Prostate gland (tissue), 2 donors: ENCODE measurements around the gene CTRB1.

Experiments used
- POLR2A ChIP-seq: fragments of 450-650 bp; IDR thresholded peaks from one replicate; pipeline ENCODE4 v1.6.1; 2016; ENCODE audit warnings: antibody characterized with exemption, mild to moderate bottlenecking
- TF ChIP-seq, protein P1 (sequence below), 4 experiments: fragments of 200-600 bp in 2 of 4; fragments of 450-650 bp in 2 of 4; sonication (generic) in 2 of 4; IDR thresholded peaks; 1 replicate in 3 of 4; 2 replicates in 1 of 4; pipeline ENCODE4 v1.5.1; 2016 to 2019; ENCODE audit warnings: antibody characterized with exemption in 4 of 4, mild to moderate bottlenecking in 2 of 4, moderate library complexity in 2 of 4

DNA sequence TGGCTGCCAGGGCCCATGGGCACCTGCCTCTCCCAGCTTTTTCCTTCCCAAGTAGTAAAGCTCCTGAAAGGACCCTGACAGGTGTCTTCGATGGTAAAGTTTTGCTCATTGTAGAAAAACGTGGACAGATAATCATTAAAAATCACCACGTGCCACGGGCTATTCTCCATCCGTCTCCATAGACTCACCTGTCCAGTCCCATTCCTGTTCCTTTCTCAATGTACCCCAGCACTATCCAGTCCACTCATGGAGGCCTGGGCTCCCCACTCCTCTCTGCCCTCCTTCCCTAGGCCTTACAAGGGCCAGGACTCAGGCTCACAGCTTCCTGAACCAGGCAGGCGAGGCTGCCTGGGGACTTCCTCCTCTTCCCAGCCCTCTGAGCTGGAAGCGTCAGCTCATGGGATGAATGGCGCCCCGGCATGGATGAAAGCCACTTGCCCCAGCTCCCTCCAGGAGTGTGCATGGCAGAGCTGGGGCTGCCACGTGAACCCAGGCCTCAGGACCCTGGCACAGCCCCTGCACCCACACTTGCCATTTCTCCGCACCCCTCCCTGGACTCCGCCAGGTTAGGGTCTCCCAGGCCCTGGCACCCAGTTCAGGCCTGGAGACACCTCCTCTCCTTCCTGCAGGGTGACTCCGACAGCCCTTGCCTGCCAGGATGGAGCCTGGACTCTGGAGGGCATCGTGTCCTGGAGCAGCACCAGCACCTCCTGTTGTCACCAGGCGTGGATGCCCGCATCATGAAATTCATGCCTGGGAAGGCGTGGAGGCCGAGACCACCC is 8.8 kb downstream of the CTRB1 start:
- TF ChIP-seq POLR2A, result no peak
- TF ChIP-seq, protein P1, sequence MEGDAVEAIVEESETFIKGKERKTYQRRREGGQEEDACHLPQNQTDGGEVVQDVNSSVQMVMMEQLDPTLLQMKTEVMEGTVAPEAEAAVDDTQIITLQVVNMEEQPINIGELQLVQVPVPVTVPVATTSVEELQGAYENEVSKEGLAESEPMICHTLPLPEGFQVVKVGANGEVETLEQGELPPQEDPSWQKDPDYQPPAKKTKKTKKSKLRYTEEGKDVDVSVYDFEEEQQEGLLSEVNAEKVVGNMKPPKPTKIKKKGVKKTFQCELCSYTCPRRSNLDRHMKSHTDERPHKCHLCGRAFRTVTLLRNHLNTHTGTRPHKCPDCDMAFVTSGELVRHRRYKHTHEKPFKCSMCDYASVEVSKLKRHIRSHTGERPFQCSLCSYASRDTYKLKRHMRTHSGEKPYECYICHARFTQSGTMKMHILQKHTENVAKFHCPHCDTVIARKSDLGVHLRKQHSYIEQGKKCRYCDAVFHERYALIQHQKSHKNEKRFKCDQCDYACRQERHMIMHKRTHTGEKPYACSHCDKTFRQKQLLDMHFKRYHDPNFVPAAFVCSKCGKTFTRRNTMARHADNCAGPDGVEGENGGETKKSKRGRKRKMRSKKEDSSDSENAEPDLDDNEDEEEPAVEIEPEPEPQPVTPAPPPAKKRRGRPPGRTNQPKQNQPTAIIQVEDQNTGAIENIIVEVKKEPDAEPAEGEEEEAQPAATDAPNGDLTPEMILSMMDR (IDR thresholded peaks at IDR 0.05), result no peak
